Transverse colon (tissue), 3 donors: ENCODE data around the gene EDEM1.
"Not testable (repeated sequence)": the region's sequence is repeated elsewhere in the genome, so short reads cannot be mapped to it uniquely, and the experiment has no call there.

Source experiments
- CTCF ChIP-seq, 5 experiments: fragments of 200-600 bp in 3 of 5; fragments of 450-650 bp in 2 of 5; sonication (generic) in 3 of 5; IDR thresholded peaks; 1 replicate in 2 of 5; 2 replicates in 3 of 5; pipeline ENCODE4 v1.5.1; 2016 to 2017; ENCODE audit warnings: antibody characterized with exemption in 5 of 5, inconsistent platforms in 3 of 5, mild to moderate bottlenecking in 2 of 5, moderate library complexity in 1 of 5
- EP300 ChIP-seq: sonication (generic); formaldehyde crosslinking; IDR thresholded peaks from one replicate; pipeline ENCODE4 v1.6.1; 2017; ENCODE audit warnings: antibody characterized with exemption, low read depth
- POLR2A ChIP-seq: fragments of 450-650 bp; IDR thresholded peaks from one replicate; pipeline ENCODE4 v1.6.1; 2016; ENCODE audit warnings: antibody characterized with exemption, mild to moderate bottlenecking, moderate library complexity

- TF ChIP-seq CTCF (IDR thresholded peaks at IDR 0.05); POLR2A; EP300: not testable (repeated sequence)
Measured at GRCh38 chr3:5183714-5184113, 3.8 kb upstream of the EDEM1 start.
